Erythroblast (primary cell): ENCODE results near the gene PRKAG3.

Experiments used
- GATA1 ChIP-seq: IDR thresholded peaks from 2 replicates; pipeline ENCODE4 v1.6.1; 2011; ENCODE audit warnings: low read depth, mild to moderate bottlenecking, control low read depth, low read length, moderate library complexity
- POLR2A ChIP-seq: IDR thresholded peaks from 2 replicates; pipeline ENCODE4 v1.6.1; 2011; ENCODE audit warnings: mild to moderate bottlenecking, low read length

DNA sequence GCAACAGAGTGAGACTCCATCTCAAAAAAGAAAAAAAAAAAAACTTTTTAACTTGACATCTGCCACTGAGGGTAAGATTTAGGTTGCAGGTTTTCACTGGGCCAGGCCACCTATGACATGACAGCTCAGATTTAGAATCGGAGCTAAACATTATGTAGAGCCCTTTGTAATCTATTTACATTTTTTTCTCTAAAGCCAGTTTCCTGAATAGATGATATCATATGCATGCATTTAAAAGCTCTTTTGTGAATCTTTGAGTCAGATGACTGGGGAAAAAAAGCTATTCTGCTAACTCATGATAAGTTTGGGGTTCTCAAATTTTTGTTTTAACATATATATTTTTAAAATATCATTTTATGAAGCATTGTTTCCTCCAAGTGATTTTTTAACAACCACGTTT is 21.3 kb downstream of the PRKAG3 start:
- no peak for TF ChIP-seq POLR2A
- no peak for TF ChIP-seq GATA1
